PFSK-1 (cell line): ENCODE measurements around the gene PTPRN.

ENCODE experiments used
- POLR2AphosphoS5 ChIP-seq: IDR thresholded peaks from 2 replicates; pipeline ENCODE4 v1.6.1; 2012; ENCODE audit warnings: low read depth, mild to moderate bottlenecking, control low read depth, low read length, moderate library complexity
- TAF1 ChIP-seq: IDR thresholded peaks from 2 replicates; pipeline ENCODE4 v1.6.1; 2012; ENCODE audit warnings: low read length, control low read depth, borderline replicate concordance; ENCODE audit not compliant: insufficient read depth

DNA sequence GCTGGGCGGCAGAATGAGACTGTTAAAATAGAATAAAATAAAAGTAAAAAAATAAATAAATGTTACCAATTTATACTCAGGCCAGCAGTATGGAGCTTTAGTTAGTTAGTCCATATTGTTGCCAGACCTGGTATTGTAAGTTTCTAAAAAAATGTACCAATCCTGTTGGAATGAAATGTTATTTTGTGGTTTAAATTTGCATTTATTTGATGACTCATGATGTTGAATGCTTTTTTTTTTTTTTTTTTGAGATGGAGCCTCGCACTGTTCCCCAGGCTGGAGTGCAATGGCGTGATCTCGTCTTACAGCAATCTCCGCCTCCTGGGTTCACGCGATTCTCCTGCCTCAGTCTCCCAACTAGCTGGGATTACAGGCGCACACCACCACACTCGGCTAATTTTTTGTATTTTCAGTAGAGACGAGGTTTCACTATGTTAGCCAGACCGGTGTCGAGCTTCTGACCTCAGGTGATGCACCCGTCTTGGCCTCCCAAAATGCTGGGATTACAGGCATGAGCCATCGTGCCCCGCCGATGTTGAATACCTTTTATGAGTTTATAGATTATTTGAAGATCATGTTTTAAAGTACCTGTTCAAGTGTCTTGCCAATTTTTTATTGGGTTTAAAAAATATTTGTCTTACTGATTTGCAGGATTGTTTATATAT is 5.7 kb upstream of the PTPRN start:
- no peak for TF ChIP-seq TAF1
- no peak for TF ChIP-seq POLR2AphosphoS5
